GM19395 (cell line): ENCODE results near the gene OVCA2.

ENCODE experiments used
- ATAC-seq: cut with Tn5 transposase; IDR thresholded peaks from one replicate; pipeline ENCODE4 v1.9.1; 2021; ENCODE audit warnings: mild to moderate bottlenecking, moderate library complexity; ENCODE audit not compliant: unreplicated experiment

Gene OVCA2

DNA sequence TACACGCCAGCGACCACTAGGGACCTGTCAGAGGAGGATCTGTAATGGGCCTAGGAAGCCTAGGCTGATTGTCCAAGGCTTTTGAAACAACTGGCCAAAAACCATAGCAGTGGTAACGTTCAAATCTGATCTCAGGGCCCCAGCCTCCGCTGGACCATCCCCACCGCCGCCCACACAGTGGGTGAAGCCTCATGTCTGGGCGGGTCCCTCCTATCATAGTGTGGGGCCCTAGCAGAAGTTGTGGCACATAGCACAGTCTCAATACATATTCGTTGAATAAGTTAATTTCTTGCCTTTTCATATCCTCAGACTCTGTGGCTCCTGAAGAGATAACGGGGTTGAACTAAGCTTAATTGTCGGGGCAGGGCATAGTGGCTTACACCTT, 11.1 kb upstream of the OVCA2 start:
- no peak for ATAC-seq

DNA sequence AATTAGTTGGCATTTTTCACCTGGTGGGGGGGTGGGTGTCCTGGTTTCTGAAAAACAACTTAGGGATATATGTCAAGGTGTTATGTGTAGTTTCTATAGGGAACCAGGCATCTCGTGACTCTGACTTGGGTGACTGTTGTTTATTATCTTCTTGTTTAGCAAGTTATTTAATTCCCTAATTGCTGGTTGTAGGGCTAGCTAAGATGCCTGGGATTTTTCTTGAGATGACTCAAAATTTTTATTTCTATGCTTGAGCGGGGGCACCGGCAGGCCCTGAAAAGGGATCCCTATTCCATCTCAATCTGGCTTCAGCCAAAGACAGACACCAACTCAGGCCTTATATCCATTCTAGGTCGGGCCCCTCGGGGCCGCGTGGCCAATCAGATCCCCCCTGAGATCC, 8.7 kb upstream of the OVCA2 start:
- ATAC-seq, result no peak

DNA sequence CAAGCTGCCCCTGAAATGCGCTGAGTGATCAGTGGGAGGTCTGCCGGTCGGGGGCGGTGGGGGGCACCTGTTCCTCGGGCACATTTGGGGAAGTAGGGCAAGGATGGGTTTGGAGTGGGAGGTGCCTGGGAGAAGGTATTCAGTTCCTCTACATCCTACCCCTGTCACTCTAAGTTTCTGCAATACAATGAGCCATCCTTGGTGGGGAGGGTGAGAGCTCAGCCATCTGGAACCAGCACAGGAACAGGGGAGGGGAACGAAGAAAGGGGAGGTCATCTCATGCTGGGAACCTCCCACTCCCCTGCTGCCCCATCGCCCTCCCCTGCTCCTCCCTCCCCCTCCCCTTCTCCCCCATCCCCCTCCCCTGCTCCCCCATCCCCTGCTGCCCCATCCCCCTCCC, 7.7 kb upstream of the OVCA2 start:
- no peak for ATAC-seq

DNA sequence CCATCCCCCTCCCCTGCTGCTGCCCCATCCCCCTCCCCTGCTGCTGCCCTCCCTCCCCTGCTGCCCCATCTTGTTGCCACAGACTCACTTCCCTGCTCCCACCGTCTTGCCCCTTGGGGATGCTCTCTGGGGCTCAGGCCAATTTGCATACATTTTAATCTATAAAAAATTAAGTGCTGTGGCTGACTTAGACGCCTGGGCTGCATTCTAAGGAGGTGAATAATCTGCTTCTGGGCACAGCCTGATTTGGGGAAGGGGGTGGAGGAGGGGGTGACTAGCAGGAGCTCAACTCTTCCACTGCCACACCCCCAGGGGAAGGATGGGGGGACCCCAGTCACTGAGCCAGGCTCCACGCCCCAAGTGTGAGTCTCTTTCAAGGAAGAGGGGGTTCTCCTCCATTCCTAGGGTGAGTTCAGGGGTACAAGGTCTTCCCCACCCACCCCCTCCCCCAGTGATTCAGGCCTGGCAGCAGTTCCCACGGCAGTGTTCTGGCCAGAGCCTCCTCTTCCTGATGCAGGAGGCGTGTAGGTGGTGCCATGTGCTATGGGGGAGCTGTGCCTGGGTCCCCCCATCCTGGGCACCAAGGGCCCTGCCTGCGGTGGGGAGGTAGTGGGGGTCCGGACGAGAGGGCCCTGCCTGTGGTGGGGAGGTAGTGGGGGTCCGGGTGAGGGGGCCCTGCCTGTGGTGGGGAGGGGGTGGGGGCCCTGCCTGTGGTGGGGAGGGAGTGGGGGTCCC, 6.8 kb upstream of the OVCA2 start:
- ATAC-seq, result no peak

DNA sequence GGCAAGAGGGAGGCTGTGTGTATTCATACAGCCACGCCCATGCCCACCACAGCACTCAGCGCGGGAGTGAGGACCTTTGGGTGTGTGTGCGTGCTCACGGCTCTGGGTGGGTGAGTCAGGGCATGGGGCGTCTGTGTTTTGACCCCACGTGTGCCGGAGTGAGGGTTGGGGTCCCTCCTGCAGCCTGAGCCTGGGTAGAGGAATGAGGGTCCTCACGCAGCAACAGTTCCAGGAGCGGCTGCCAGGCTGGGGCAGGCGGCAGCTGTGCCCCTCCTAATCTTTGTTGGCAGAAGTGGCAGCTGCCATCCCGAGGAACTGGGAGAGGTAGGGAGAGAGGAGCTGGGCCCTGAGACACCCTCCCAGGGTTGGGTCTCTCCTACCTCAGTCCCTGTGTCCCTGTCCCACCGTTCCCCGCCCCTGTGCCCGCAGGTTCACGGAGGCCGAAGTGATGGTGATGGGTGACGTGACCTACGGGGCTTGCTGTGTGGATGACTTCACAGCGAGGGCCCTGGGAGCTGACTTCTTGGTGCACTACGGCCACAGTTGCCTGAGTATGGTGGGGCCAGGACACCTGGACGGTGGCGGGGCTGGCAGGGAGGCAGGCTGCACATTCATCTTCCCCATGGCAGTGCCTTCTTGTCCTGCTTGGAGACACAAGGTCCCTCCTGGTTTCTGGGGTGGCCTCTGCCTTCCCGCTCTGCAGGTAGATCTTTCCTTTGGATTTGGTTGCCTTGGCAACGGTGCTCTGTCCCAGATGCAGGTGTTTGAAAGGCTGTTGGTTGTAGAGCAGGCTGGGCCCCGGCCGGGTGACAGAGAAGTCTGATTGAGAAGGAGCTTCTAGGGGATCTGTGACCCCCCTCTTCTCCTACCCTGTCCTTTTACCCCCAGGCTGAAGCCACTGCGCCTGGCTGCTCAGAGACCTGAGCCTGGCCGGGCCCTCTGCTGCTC, 6.0 kb upstream of the OVCA2 start:
- ATAC-seq, result no peak

DNA sequence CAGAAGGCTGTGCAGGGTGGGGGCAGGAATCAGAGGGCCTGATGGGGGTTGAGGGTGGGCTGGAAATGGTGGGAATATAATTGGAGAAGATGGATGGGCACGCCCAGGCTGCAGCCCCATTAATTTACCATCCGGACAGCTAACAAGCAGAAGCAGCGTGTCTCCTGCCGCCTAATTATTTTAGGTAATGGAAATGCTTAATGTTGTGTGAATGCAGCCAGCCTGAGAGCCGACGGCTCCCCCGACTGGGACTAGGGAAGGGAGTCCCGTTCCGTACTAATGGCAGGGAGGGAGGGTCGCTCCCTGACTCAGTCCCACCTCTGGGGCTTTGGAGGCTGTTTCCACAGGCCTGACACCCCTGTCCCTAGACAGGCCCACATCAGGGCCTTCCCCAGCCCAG, 4.7 kb upstream of the OVCA2 start:
- no peak for ATAC-seq

DNA sequence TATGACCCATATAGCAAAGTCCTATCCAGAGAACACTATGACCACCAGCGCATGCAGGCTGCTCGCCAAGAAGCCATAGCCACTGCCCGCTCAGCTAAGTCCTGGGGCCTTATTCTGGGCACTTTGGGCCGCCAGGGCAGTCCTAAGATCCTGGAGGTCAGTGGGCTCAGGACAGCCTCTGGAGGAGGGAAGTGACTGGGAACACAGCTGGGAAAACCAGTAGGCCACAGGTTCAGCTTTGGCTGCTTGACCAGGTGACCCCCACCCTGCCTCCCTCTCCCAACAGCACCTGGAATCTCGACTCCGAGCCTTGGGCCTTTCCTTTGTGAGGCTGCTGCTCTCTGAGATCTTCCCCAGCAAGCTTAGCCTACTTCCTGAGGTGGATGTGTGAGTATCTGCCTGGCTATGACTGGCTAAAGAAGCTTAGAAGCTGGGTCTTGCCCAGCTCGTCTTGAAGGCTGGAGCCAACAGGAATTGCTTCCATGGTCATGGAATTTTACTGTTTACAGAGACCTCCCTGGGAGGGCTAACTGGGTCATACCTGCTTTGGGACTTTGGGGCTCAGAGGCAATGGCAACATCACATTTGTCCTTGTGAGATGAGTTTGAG, 1.5 kb upstream of the OVCA2 start:
- ATAC-seq, result no peak

DNA sequence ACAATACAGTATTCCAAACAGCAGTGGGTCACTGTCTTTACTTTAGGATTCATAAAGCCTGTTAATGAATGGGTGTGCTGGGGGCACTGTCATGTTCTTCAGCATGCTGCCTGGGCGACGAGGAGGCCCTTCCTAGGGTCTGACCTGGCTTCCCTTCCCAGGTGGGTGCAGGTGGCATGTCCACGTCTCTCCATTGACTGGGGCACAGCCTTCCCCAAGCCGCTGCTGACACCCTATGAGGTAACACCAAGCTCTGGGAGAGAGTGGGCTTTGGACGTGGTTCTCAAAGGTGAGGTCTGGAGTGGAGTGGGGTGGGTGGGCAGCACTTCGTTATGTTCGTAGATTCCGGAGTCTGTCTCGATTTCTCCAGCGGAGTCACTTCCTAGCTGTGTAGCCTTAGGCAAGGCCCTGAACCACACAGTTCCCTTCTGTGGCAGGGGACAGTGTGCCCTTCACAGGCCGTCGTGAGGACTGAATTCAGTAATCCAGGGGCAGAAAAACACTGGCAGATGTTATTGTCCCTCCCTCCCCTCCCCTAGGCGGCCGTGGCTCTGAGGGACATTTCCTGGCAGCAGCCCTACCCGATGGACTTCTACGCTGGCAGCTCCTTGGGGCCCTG, 771 bp upstream of the OVCA2 start:
- ATAC-seq, result no peak

DNA sequence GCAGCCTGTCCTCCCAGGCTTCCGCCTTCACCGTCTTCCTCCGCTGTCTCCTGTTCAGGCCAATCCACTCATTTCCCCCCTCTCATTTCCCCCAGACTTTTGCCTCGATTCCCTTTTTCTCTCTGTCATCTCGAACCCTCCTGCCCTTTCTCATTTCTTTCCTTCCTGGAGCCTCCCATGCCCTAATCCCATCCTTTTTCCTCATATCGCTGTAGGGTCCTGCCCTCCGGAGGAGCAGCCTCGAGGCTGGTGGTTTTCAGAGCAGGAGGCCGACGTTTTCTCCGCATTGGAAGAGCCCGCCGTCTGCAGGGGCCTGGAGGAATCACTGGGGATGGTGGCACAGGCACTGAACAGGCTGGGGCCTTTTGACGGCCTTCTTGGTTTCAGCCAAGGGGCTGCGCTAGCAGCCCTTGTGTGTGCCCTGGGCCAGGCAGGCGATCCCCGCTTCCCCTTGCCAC, 597 bp downstream of the OVCA2 start:
- ATAC-seq, result no peak

DNA sequence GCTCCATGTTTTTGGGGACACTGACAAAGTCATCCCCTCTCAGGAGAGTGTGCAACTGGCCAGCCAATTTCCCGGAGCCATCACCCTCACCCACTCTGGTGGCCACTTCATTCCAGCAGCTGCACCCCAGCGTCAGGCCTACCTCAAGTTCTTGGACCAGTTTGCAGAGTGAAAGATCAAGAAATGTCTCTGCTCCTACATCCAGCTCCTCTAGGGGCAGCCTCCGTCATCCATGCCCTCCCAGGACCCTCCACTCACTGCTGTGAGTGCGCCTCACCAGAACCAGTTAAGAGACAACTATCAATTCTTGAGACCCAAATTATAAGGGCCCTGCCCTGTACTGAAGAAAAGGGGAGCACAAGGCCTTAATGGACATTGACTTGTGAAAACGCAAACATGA, 1.1 kb downstream of the OVCA2 start:
- no peak for ATAC-seq

DNA sequence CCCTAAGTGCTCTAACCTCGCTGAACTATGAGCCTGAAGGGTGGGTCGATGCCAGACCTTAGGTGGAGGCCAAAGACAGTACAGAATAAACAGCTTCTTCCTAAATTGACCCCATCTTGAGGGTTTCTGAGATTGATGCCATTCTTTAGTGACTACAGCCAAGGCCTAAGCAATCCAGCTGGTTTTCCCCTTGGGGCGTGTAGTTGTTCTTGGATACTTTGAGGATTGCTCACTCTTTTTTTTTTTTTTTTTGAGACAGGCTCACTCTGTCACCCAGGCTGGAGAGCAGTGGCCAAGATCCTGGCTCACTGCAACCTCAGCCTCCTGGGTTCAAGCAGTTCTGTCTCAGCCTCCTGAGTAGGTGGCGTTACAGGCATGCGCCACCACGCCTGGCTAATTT, 2.0 kb downstream of the OVCA2 start:
- ATAC-seq, result no peak

DNA sequence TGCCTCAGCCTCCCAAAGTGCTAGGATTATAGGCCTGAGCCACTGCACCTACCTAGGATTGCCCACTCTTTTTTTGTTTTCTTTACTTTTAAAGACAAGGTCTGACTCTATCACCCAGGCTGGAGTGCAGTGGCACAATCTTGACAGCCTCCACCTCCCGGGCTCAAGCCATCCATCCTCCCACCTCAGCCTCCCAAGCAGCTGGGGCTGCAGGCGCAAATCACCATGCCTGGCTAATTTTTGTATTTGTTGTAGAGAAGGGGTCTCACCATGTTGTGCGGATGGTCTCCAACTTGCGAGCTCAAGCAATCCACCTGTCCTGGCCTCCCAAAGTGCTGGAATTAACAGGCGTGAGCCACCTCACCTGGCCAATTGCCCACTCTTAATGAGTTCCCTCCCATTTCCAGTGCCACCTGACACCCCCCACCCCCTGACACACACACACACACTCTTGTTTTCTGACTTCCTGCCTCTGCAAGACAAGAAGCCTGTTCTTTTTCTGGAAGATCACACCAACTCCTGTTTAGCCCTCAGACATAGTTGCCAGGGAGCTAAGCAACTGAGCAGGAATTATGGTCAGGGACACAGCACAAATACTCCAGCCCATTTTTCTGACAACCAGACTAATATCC, 2.6 kb downstream of the OVCA2 start:
- ATAC-seq, result no peak

DNA sequence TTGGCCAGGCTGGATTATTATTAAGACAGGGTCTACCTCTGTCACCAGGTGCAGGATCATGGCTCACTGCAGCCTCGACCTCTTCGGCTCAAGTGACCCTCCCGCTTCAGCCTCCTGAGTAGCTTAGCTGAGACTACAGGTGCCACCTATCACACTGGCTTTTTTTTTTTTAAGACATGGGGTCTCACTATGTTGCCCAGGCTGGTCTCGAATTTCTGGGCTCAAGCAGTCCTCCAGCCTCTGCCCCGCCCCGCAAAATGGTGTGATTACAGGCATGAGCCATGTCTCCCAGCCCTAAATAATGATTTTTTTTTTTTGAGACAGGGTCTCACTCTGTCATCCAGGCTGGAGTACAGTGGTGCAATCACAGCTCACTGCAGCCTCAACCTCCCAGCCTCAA, 5.8 kb downstream of the OVCA2 start:
- ATAC-seq, result no peak

DNA sequence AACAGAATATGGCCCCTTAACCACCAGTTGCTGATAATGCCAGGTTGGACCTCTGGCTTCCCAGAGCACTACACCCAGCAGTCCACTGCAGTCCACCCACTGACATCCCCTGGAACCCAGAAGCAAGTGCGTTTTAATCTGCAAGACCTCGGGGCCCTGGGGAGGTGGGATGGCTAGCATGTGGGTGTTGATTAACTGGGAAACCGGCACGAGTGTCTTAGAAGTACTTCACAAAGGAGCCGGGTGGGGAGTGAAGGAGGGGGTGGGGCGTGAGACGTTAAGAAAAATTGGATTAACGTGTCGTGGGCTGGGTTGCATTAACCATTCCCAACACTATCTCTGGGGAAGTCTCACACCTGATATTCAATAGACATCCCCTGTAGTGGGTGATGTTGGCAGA, 7.0 kb downstream of the OVCA2 start:
- no peak for ATAC-seq

DNA sequence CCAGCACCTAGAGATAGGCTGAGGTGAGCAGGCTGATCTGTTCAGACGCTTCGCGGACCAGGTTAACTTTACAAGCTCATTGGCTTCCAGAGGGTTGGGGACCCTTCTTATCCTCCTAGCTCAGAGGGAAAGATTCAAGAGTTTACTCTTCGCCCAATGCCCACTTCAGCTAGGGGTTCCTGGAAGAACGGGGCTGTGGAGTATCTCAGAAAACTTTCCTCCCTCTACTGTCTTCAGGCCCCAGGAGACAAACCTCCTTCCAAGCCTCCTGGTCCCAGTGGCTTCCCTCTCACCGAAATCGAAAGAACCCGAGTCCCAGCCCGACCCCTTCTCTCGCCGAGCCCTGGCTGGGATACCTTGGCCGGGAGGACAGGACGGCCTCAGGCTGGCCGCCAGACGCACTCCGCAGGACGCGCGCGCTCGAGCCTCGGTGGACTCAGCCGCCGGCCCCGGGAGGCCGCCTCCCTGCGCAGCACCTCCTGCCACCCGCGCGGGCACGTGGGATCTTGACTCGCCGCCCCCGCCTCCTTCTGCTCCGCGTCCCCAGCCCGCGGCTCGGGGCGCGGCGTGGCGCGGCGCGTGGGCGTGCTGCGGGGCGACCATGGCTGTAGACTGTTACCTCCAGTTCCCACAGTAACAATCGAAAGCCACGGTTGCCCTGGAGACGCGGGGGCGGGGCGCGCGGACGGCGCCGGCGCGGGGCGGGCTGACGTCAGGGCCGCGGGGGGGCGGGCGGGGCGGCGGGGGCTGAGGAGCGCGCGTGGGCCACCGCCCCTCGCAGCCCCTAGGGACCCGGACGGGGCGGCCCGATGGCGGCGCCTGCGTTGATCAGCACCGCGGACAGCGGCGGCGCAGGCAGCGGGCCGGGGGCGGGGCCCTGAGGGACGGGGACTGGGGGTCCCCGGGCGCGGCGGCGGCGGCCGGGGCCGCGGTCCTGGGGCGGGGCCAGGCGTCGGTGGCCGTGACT, 7.8 kb downstream of the OVCA2 start:
- ATAC-seq, result peak; percentile 41

DNA sequence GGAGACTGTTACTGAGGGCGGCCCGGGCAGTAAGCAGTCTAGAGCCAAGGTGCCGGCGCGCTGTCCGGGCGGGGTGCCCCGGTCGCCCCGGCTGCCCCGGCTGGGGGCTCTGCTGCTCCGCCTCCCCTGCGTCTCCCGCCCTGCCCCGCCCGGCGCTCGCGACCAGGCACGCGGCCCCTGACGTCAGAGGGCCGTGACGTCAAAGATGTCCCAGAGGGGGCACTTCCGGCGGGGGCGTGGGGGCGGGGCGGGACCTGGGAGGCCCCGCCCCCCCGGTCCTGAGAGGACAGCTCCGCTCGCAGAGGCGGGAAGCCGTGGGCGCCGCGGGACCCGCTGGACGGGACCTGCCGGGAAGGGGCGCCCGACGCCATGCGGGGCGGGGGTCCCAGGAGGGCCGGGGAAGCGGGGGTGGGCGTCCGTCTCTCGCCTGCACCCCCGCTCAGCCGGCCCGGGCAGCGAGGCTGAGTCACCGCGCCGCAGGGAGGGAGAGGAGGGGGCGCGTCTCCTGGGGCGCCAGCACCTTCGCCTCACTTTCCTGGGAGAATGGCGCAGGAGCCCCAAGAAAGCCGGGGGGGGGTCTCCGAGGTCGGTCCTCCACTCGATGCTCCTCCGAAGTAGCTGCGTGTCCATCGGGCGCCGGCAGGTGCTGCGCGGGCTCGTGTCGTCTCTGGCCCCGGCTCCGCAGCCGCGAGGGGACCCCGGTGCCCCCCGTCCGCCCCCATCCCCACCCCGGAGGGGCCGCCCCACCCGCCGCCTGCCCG, 8.7 kb downstream of the OVCA2 start:
- no peak for ATAC-seq

DNA sequence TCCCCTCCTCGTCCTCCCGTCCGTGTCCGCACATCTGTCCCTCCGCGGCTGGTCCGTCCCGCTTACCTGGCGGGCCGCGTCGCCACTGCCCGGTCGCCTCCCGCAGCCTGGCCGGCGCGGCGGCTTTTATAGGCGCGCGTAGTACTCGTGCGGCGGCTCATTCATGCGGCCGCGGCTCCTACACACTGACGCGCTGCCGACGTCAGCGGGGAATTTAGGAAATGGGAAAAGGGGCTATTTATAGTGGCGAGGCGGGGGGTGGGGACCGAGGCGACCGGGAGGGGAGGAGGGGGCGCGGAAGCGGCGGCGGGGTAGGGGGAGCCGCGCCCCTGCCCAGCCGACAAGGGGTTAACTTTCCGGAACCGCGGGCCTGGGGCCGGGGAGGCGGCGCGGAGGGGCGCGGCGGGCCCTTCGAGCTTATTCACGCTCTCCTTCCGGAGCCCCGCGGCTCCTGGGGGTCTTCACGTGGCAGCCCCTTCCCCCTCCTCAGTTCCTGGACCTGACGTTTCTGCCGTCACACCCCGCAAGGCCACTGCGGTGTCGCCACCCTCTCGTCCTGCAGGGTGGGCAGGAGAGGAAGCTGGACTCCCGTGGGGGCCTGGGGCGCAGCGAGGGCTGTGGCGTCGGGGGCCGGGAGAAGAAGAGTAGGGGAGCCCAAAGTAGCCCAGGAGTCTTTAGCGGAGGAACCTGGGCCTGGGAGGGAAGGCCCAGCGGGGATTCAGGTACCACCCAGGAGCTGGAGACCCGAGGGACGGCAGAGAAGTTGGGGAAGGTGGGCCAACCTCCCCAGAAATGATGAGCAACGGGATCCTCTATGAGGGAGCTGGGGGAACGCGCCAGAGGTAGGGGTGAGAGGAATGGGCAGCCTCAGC, 9.5 kb downstream of the OVCA2 start:
- no peak for ATAC-seq

DNA sequence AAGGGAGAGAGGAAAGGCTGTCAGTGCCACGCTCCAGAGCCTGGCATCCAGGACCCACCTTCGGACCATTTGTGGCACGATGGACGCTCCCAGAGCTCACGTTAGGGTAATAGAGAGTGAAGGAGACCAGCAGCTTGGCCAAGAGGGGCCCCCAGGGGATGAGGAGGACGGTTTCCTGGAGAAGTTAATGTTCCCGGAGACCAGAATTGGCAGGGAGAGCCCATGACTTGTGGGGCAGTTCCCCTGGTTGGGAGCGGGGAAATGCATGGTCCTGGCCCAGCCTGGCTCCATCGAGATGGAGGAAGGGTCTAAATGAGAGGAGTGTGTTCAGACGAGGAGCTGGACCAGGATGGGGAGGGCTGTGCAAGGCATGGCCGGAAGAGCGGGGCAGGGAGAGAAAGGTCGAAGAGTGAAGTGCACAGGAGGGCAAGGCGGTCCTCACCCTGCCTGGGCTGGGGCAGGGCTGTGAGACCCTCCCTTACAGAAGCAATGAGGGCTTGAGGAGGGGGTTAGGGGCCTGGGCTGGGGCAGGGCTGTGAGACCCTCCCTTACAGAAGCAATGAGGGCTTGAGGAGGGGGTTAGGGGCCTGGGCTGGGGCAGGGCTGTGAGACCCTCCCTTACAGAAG, 10.2 kb downstream of the OVCA2 start:
- ATAC-seq, result no peak
